Measurements from ENCODE around the gene COX4I2.

Gene COX4I2

DNA sequence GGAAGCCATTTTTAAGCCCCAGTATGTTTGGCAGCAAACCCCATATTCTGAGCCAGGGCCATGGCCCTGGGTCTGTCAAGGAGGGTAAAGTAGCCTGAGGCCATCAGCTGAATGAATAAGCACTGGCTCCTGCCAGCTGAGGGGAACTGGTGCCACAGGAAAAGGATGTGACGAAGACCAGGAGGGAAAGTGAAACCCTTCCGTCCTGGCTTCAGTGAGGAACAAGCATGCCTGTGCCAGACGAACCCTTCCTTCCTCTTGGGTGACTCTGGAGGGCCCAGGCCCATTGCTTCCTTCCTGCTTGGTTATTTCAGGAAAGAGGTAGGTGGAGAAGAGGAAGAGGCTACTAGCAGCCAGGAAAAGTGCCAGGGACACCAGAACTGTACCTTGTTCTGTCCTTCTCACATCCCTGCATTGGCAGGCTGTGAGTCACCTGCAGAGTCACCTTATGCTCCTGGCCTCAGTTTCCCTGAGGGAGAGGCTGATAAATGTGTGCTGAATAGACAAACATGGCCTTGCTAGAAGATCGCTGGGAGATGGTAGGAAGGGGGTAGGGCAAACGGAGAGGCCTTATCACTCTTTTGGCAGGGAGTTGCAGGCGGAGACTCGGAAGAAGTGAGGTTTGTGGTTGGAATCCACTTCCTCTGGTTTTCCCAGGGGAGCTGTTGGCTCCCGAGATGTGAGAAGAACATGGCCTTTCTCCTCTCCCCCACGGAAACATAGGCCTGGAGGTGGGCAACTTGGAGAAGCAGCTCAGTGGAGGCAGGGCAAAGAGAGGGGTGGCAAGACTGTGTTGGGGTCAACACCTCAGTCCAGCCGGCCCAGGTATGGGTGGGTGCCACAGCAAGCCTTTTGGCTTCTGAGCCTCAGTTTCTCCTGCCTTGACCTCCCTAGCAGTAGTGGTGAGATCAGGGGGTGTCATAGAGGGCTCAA, 37.4 kb downstream of the COX4I2 start:
- H3K4me3 ChIP-seq (ENCODE audit: control insufficient read depth in 1 of 7, extremely low read depth in 1 of 7, insufficient read depth in 4 of 7, low read depth in 2 of 7, low read length in 6 of 7), result peak overlapping the region in 6 of 7 experiments; percentile 23 to 68 (median 59)
- H3K9me3 ChIP-seq (ENCODE audit: control extremely low read depth in 1 of 5, control insufficient read depth in 4 of 5, insufficient read depth in 2 of 5, low read depth in 1 of 5, low read length in 4 of 5), result no peaks in the 10 kb centered on the region
- no peaks in the 10 kb centered on the region for H3K27me3 ChIP-seq (replicated peaks in 2 of 5; ENCODE audit: control insufficient read depth in 4 of 5, insufficient read depth in 5 of 5, low read length in 4 of 5)
- H3K36me3 ChIP-seq (ENCODE audit: control insufficient read depth in 4 of 4, insufficient read depth in 4 of 4, low read length in 3 of 4), result peaks cover 0 to 24% (median 5%) of the 10 kb centered on the region in 4 experiments
- 0% methylated on average over 2 of the region's 10 CpGs for WGBS (ENCODE audit: insufficient coverage)
- peak overlapping the region; percentile 43 to 88 for H3K27ac ChIP-seq (ENCODE audit: insufficient read depth in 1 of 2, low read depth in 1 of 2, low read length in 2 of 2, poor library complexity in 1 of 2, severe bottlenecking in 2 of 2)
- H3K4me1 ChIP-seq (ENCODE audit: control extremely low read depth in 1 of 4, control insufficient read depth in 4 of 4, insufficient read depth in 4 of 4, low read length in 3 of 4), result peaks cover 20 to 90% (median 78%) of the 10 kb centered on the region in 4 experiments
- ChIA-PET POLR2A (interaction anchor here (0.6 to 2.6 kb wide), 8 partner anchors 9 to 114 kb away, joined by 3 to 15 read pairs (median 6); partner anchors contain the start of genes BCL2L1 and ID1), CTCF (interaction anchor here (0.8 to 6.2 kb wide), 10 partner anchors 10 to 112 kb away, joined by 4 to 74 read pairs (median 16); partner anchors contain the start of gene BCL2L1)
- DNase-seq, result peak; percentile 97 to 99 (median 98)

DNA sequence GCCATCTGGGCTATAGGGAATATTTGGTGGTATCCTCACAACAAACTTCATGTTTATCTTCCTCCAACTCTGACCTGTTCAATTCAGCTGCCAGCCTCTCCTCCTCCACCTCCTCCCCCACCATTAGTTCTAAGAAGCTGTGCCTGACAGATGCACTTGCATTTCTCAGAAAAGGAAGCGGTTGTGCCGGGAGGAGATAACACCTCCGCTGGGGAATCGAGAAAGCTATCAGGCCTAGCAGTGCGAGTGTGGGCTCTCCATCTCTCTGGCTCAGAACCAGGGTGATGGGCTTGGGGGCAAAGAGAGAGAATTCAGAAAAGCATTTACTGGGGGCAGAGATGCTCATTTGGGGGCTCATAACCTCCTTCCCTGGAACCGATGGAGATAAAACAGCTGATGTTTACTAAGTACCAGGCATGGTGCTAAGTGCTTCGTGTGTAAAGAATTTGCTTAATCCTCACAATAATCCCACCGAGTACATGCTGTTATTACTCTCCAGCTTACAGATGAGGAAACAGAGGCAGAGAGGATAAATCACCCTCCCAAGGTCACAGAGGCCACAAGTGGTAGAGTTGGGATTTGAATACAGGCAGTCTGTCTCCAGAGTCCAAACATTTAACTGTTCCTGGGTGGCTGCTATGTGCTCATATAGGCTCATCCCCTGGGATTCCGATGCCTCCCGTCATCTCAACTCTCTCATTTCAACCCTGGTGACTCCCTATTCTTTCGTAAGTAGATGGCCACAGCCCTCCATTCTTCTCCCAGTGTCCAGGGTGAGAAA, 38.3 kb downstream of the COX4I2 start:
- ChIA-PET CTCF (interaction anchor here (0.8 to 6.2 kb wide), 10 partner anchors 9 to 113 kb away, joined by 3 to 74 read pairs (median 11); partner anchors contain the start of genes BCL2L1 and ID1), POLR2A (interaction anchor here (0.6 to 2.6 kb wide), 5 partner anchors 11 to 71 kb away, joined by 4 to 15 read pairs (median 11); partner anchors contain the start of genes BCL2L1 and ID1)
- no peaks in the 10 kb centered on the region for H3K9me3 ChIP-seq (ENCODE audit: control extremely low read depth in 1 of 5, control insufficient read depth in 4 of 5, insufficient read depth in 2 of 5, low read depth in 1 of 5, low read length in 4 of 5)
- peak overlapping the region in 6 of 7 experiments; percentile 23 to 68 (median 59) for H3K4me3 ChIP-seq (ENCODE audit: control insufficient read depth in 1 of 7, extremely low read depth in 1 of 7, insufficient read depth in 4 of 7, low read depth in 2 of 7, low read length in 6 of 7)
- DNase-seq, result peak; percentile 88 to 95 (median 91)
- peaks cover 20 to 87% (median 74%) of the 10 kb centered on the region in 4 experiments for H3K4me1 ChIP-seq (ENCODE audit: control extremely low read depth in 1 of 4, control insufficient read depth in 4 of 4, insufficient read depth in 4 of 4, low read length in 3 of 4)
- no peaks in the 10 kb centered on the region for H3K27me3 ChIP-seq (replicated peaks in 2 of 5; ENCODE audit: control insufficient read depth in 4 of 5, insufficient read depth in 5 of 5, low read length in 4 of 5)
- H3K36me3 ChIP-seq (ENCODE audit: control insufficient read depth in 4 of 4, insufficient read depth in 4 of 4, low read length in 3 of 4), result peaks cover 0 to 23% (median 5%) of the 10 kb centered on the region in 4 experiments
- peak overlapping the region; percentile 43 to 88 for H3K27ac ChIP-seq (ENCODE audit: insufficient read depth in 1 of 2, low read depth in 1 of 2, low read length in 2 of 2, poor library complexity in 1 of 2, severe bottlenecking in 2 of 2)
- WGBS (ENCODE audit: insufficient coverage), result 36% methylated on average over 8 of the region's 11 CpGs

DNA sequence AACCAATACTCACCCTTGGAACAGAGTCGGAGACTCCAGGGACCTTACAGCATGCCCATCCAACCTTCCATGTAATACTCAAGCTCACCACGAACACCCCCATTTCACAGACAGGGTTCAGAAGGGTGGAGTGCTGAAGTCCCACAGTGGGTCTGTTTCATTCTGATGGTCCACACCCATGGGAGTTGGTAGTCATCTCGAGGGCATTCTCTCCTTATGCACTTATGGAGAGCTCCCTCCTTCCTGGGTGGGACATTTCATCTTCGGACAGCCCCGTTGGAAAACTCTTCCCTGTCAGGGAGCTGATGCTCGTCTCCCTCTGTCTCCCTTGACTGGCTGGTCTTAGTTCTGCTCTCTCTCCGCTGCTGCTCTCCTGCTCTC, 38.9 kb downstream of the COX4I2 start:
- no peak for DNase-seq
- ChIA-PET POLR2A (interaction anchor here (2.5 kb wide), 1 partner anchor 46 kb away, joined by 15 read pairs; the partner anchor contains the start of gene BCL2L1), CTCF (interaction anchor here (1.0 to 6.2 kb wide), 8 partner anchors 11 to 72 kb away, joined by 3 to 74 read pairs (median 14); partner anchors contain the start of genes BCL2L1 and ID1)
- WGBS (ENCODE audit: insufficient coverage), result 94% methylated on average over 5 of the region's 7 CpGs
- no peak overlapping the region for H3K4me3 ChIP-seq (ENCODE audit: control insufficient read depth in 1 of 7, extremely low read depth in 1 of 7, insufficient read depth in 4 of 7, low read depth in 2 of 7, low read length in 6 of 7)
- H3K4me1 ChIP-seq (ENCODE audit: control extremely low read depth in 1 of 4, control insufficient read depth in 4 of 4, insufficient read depth in 4 of 4, low read length in 3 of 4), result peaks cover 20 to 85% (median 74%) of the 10 kb centered on the region in 4 experiments
- H3K27ac ChIP-seq (ENCODE audit: insufficient read depth in 1 of 2, low read depth in 1 of 2, low read length in 2 of 2, poor library complexity in 1 of 2, severe bottlenecking in 2 of 2), result peak overlapping the region; percentile 43 to 88
- no peaks in the 10 kb centered on the region for H3K27me3 ChIP-seq (replicated peaks in 2 of 5; ENCODE audit: control insufficient read depth in 4 of 5, insufficient read depth in 5 of 5, low read length in 4 of 5)
- peaks cover 0 to 20% (median 7%) of the 10 kb centered on the region in 4 experiments for H3K36me3 ChIP-seq (ENCODE audit: control insufficient read depth in 4 of 4, insufficient read depth in 4 of 4, low read length in 3 of 4)
- H3K9me3 ChIP-seq (ENCODE audit: control extremely low read depth in 1 of 5, control insufficient read depth in 4 of 5, insufficient read depth in 2 of 5, low read depth in 1 of 5, low read length in 4 of 5), result no peaks in the 10 kb centered on the region

DNA sequence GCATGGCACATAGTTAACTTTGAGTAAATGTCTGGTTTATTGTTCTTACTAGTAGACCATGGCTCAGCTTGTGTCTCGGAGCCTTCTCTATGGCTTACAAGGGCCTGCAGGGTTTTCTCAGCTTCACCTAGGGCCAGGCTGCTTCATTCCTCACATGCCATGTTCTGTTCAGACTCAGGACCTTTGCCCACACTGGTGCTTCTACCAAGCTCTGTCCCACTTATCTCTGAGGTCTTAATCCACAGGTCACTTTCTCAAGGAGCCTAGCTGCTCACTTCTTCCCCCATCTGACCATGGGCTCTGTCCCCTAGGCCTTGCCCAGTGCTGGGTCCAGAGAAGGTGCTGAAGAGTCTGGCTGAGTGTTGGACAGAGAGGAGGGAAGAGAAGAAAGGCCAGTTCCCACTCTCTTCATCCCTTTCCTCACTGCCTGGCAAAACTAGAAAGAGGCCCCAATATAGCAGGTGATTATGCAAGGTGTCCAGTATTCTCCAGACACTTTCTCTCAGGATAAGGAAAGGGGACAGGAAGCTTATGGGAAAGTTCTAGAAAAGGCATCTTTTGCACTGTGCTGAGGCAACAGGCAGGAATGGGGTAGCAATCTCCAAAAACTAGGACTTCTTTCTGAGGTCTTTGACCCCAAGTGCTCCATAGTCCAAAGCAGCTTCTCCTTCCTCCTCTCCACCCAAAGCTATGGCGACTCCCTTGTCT, 40.0 kb downstream of the COX4I2 start:
- ChIA-PET POLR2A (no interaction called here), CTCF (interaction anchor here (0.9 to 6.2 kb wide), 8 partner anchors 10 to 115 kb away, joined by 3 to 74 read pairs (median 4); partner anchors contain the start of gene BCL2L1)
- no peaks in the 10 kb centered on the region for H3K9me3 ChIP-seq (ENCODE audit: control extremely low read depth in 1 of 5, control insufficient read depth in 4 of 5, insufficient read depth in 2 of 5, low read depth in 1 of 5, low read length in 4 of 5)
- peak overlapping the region; percentile 9 to 88 for H3K27ac ChIP-seq (ENCODE audit: insufficient read depth in 1 of 2, low read depth in 1 of 2, low read length in 2 of 2, poor library complexity in 1 of 2, severe bottlenecking in 2 of 2)
- H3K4me3 ChIP-seq (ENCODE audit: control insufficient read depth in 1 of 7, extremely low read depth in 1 of 7, insufficient read depth in 4 of 7, low read depth in 2 of 7, low read length in 6 of 7), result no peak overlapping the region
- H3K36me3 ChIP-seq (ENCODE audit: control insufficient read depth in 4 of 4, insufficient read depth in 4 of 4, low read length in 3 of 4), result peaks cover 0 to 25% (median 7%) of the 10 kb centered on the region in 4 experiments
- 89% methylated on average over 1 of the region's 2 CpGs for WGBS (ENCODE audit: insufficient coverage)
- H3K4me1 ChIP-seq (ENCODE audit: control extremely low read depth in 1 of 4, control insufficient read depth in 4 of 4, insufficient read depth in 4 of 4, low read length in 3 of 4), result peaks cover 15 to 85% (median 70%) of the 10 kb centered on the region in 4 experiments
- no peaks in the 10 kb centered on the region for H3K27me3 ChIP-seq (replicated peaks in 2 of 5; ENCODE audit: control insufficient read depth in 4 of 5, insufficient read depth in 5 of 5, low read length in 4 of 5)
- DNase-seq, result no peak

DNA sequence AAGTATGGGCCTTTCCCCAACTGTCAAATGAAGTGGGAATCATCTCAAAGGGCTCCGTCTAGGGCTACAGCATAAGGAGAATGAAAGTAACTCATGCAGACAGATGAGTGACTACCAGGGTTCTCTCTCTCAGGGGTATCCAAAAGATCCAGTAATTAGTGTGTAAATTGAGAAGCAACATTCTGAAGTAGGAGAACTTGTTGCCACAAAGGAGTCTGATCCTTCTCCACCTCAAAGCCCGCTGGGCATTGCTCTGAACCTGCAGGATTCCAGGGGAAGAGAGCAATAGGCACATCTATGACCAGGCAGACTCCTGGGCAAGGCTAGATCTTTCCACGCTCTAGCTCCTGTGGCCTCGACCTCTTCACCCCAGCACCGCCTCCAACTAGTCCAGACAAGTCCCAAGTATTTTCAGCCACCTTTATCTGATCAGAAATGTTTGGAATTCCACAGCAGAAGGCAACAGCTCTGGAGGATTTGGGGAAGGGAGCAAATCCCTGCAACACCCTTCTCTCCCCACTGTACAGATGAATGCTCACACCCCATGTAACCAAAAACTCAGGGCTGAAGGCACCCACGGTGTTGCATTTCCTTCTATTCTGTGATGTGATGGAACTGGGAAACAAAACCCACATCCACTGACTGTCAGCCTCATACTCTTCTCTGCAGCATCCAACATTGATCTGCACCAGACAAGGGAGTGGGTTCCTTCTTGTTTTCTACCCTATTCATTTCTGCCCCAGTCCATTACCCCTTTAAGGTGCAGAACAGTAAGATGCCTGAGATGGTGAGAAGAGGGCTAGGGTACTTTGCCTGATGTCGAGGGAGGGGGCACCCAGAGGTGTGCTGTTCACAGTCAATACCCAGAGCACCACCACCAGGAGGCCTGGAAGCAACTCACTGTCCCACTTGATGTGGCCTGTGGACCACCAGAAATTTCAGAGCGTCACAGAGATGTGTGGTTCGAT, 41.0 kb downstream of the COX4I2 start:
- Histone ChIP-seq H3K27me3 (replicated peaks in 2 of 5; ENCODE audit: control insufficient read depth in 4 of 5, insufficient read depth in 5 of 5, low read length in 4 of 5) (no peaks in the 10 kb centered on the region), H3K36me3 (ENCODE audit: control insufficient read depth in 4 of 4, insufficient read depth in 4 of 4, low read length in 3 of 4) (peaks cover 0 to 29% (median 7%) of the 10 kb centered on the region in 4 experiments), H3K27ac (ENCODE audit: insufficient read depth in 1 of 2, low read depth in 1 of 2, low read length in 2 of 2, poor library complexity in 1 of 2, severe bottlenecking in 2 of 2) (no peak overlapping the region), H3K4me1 (ENCODE audit: control extremely low read depth in 1 of 4, control insufficient read depth in 4 of 4, insufficient read depth in 4 of 4, low read length in 3 of 4) (peaks cover 14 to 81% (median 66%) of the 10 kb centered on the region in 4 experiments), H3K9me3 (ENCODE audit: control extremely low read depth in 1 of 5, control insufficient read depth in 4 of 5, insufficient read depth in 2 of 5, low read depth in 1 of 5, low read length in 4 of 5) (no peaks in the 10 kb centered on the region), H3K4me3 (ENCODE audit: control insufficient read depth in 1 of 7, extremely low read depth in 1 of 7, insufficient read depth in 4 of 7, low read depth in 2 of 7, low read length in 6 of 7) (no peak overlapping the region)
- POLR2A ChIA-PET, result no interaction called here
- no peak for DNase-seq
- CTCF ChIA-PET, result interaction anchor here (1.2 to 6.2 kb wide), 6 partner anchors 14 to 115 kb away, joined by 3 to 74 read pairs (median 5); partner anchors contain the start of gene BCL2L1
- 89% methylated on average over 3 of the region's 9 CpGs for WGBS (ENCODE audit: insufficient coverage)

All from common myeloid progenitor, CD34-positive (primary cell).